GM12873 (cell line): Measurements from ENCODE around the gene LYRM1.
A peak's percentile ranks its signal among the peaks of the same experiment; 100 is the strongest.

Experiments
- TF ChIP-seq, protein P1 (sequence below): IDR thresholded peaks from 2 replicates; pipeline ENCODE4 v1.5.1; 2012; ENCODE audit warnings: low read depth, mild to moderate bottlenecking, moderate library complexity, low read length, control low read depth; ENCODE audit not compliant: insufficient read depth; ENCODE audit errors: missing control alignments

The LYRM1 gene

DNA sequence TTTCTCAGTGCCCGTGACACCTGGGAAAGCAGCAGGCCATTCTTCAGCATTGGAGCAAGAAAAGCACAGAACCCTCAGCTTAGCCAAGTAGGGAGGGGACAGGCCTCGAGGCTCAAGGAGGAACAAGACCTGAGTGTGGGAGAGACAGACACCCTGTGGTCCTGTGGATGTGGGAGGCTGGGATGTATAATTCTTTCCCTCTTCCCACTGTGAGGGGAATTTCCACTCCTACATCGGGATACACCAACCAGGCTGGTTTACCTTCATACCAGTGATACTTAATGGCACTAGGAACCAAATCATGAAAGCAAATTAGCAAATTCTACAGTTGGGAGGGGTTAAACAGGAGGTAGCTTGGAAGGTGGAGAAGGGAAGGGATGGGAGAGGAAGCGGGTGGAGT, 41.7 kb downstream of the LYRM1 start:
- TF ChIP-seq, protein P1, sequence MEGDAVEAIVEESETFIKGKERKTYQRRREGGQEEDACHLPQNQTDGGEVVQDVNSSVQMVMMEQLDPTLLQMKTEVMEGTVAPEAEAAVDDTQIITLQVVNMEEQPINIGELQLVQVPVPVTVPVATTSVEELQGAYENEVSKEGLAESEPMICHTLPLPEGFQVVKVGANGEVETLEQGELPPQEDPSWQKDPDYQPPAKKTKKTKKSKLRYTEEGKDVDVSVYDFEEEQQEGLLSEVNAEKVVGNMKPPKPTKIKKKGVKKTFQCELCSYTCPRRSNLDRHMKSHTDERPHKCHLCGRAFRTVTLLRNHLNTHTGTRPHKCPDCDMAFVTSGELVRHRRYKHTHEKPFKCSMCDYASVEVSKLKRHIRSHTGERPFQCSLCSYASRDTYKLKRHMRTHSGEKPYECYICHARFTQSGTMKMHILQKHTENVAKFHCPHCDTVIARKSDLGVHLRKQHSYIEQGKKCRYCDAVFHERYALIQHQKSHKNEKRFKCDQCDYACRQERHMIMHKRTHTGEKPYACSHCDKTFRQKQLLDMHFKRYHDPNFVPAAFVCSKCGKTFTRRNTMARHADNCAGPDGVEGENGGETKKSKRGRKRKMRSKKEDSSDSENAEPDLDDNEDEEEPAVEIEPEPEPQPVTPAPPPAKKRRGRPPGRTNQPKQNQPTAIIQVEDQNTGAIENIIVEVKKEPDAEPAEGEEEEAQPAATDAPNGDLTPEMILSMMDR: no peak

DNA sequence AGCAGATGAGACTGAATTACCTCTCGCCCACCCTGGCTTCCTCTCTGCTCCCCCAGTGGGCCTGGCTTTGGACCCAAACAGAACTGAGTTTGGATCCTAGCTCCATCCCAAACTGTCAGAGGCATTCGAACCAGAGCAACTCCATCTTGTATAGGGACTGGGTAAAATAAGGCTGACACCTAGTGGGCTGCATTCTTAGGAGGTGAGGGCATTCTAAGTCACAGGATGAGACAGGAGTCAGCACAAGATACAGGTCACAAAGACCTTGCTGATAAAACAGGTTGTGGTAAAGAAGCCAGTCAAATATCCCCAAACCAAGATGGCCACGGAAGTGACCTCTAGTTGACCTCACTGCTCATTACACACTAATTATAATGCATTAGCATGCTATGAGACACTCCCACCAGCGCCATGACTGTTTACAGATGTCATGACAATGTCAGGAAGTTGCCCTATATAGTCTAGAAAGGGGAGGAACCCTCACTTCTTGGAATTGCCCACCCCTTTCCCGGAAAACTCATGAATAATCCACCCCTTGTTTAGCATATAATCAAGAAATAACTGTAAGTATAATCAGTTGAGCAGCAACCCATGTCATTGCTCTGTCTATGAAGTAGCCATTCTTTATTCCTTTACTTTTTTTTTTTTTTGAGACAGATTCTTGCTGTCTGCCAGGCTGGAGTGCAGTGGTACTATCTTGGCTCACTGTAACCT, 44.4 kb downstream of the LYRM1 start:
- TF ChIP-seq, protein P1: peak; percentile 12

DNA sequence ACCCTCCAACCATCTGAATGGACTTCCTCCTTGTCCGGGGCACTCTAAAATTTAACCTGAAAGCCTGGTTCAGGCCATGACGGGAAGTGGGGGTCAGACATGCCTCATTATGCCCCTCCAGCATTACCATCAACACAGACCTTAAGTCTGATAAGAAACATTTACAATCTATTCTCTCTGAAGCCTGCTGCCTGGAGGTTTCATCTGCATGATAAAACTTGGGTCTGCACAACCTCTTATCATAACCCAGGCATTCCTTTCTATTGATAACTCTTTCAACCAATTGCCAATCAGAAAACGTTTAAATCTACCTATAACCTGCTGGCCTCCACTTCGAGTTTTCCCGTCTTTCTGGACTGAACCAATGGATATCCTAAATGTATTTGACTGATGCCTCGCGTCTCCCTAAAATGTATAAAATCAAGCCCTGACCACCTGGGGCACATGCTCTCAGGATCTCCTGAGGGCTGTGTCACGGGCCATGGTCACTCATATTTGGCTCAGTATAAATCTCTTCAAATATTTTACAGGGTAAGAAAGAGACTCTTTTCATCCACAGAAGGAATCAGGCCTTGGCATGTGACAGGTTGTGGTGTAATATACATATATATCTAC, 45.6 kb downstream of the LYRM1 start:
- TF ChIP-seq, protein P1: no peak

DNA sequence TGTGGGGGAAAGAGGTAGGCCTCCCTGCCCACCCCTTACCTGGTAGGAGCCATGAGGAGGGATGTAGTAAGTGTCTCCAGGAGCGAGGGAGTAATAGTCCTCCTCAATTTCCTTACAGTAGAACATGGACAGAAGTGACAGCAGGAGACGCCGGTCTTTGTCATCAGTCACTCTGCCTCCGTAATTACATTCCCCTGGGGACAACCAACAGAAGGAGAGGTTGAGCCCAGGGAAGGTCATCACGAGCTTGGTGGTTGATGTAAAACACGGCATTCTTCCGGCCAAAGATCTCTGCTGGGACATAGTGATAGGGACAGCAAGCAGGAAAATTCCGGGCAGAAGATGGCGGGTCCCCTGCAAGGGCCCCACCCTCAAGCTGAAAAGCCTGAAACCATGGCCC, 47.9 kb downstream of the LYRM1 start:
- TF ChIP-seq, protein P1: no peak

DNA sequence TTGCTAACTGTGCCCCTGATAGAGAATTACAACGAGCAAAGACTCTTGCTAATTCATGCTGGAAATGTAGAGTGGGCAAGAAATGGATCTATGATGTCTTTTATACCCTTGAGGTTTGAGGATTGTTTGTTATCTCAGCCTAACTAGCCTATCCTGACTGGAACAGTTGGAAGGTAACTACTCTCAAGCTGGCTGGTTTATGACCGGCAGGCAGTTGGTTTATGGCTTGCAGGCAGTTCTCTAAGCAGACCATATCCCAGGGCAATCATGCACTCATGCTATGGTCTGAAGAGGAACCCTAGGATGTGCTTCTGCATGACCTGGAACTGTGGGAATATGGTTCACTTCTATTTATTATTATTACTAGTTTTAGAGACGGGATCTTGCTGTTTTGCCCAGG, 49.1 kb downstream of the LYRM1 start:
- TF ChIP-seq, protein P1: no peak

DNA sequence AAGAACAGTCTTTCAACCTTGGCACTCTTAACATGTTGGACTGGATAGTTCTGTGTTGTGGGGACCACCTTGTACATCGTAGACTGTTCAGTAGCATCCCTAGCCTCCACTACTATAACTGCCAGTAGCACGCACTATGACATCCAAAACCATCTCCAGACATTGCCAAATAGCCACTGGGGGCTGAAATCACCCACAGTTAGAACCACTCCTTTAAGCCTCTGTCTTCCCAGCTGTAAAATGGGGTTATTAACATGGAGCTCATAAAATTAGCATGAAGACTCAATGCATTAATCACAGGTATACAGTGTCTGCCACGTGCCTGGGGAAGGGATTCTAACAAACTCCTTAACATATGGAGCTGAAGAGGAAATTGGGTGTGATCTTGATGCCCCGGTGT, 49.7 kb downstream of the LYRM1 start:
- TF ChIP-seq, protein P1: no peak

DNA sequence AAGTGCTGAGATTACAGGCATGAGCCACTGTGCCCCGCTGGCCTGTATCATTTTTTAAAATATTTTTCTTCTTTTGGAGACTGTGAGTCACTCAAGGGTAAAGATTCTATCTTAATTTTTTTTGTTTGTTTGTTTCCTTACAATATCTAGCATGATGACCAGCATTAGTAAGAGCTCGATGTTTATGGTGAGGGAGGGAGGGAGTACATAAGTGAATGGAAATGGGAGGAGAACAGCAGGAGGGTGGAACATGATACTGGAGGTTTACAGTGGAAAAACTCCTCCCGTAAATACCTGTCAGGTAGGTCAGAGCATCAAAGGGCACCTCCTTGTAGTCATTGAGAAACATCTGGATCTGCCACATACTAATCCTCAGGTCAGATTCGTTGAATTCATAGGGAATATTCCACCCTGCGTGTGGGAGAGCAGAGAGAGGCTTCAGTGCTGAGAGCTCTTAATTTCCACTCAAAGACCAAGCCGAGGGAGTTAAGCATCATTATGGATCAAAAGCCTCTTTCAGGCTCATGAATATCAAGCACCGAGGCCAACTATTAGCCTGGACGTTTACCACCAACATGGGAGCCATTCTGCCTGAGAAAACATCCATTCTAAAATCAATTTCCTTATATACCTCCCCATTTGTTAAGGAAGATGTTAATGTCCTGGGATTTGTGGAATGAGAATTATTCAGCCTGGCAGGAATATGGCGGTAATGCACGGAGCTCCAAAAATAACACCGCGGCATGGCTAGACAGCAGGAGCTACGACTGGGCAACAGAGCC, 51.8 kb downstream of the LYRM1 start:
- TF ChIP-seq, protein P1: no peak
